WTC11 (cell line): ENCODE data around the gene AIFM1. TPM values are rescaled to one million over a fixed set of nuclear protein-coding genes. Genes with fewer than 3 reads are reported as not detected.

Source experiments
- ATAC-seq: fragments of 200-7000 bp; cut with Tn5 transposase; 2 replicates; pipeline ENCODE4 v1.10.0; 2021; ENCODE audit warnings: mild to moderate bottlenecking, moderate library complexity
- CTCF ChIA-PET: fragments of 300-600 bp; sonication (Branson Sonifier 250); formaldehyde crosslinking; loops from one replicate; lab custom pipeline; 2021; ENCODE audit warnings: antibody characterized with exemption; lab: Charles Lee
- POLR2A ChIA-PET: fragments of 350-600 bp; sonication (Branson Sonifier 250); formaldehyde crosslinking; loops from one replicate; lab custom pipeline; 2021; ENCODE audit warnings: antibody characterized with exemption; lab: Charles Lee
- DNase-seq: peaks from one replicate; pipeline ENCODE4 v3.0.0; 2021; ENCODE audit warnings: low spot score
- H3K27ac Mint-ChIP-seq: 2 replicates; pipeline ENCODE4 v1.8.0; 2021; ENCODE audit warnings: mixed read lengths
- H3K27me3 Mint-ChIP-seq: 2 replicates; pipeline ENCODE4 v1.8.0; 2021; ENCODE audit warnings: low read depth, mild to moderate bottlenecking, moderate library complexity, mixed read lengths
- H3K36me3 Mint-ChIP-seq: 2 replicates; pipeline ENCODE4 v1.8.0; 2021; ENCODE audit warnings: mixed read lengths
- H3K4me1 Mint-ChIP-seq: 2 replicates; pipeline ENCODE4 v1.8.0; 2022; ENCODE audit warnings: mixed read lengths
- H3K4me3 Mint-ChIP-seq: 2 replicates; pipeline ENCODE4 v1.8.0; 2021; ENCODE audit warnings: mild to moderate bottlenecking, moderate library complexity, mixed read lengths
- H3K9me3 Mint-ChIP-seq: 2 replicates; pipeline ENCODE4 v1.8.0; 2021; ENCODE audit warnings: mixed read lengths
- CBFB ChIP-seq: sonication (generic); formaldehyde crosslinking; IDR thresholded peaks from 2 replicates; pipeline ENCODE4 v1.8.1; 2022; ENCODE audit warnings: mild to moderate bottlenecking, low read depth, missing genetic modification reagents
- FOXP1 ChIP-seq: sonication (generic); formaldehyde crosslinking; IDR thresholded peaks from 2 replicates; pipeline ENCODE4 v1.8.0; 2022; ENCODE audit warnings: missing genetic modification reagents, mild to moderate bottlenecking, moderate library complexity, borderline replicate concordance
- GRHL2 ChIP-seq: fragments of 250-450 bp; sonication (Bioruptor Pico); IDR thresholded peaks from 2 replicates; pipeline ENCODE4 v1.8.0; 2022; ENCODE audit warnings: mild to moderate bottlenecking, moderate library complexity; ENCODE audit not compliant: insufficient replicate concordance, severe bottlenecking
- HMGA2 ChIP-seq: fragments of 250-450 bp; sonication (Bioruptor Pico); IDR thresholded peaks from 2 replicates; pipeline ENCODE4 v1.4.0; 2021; ENCODE audit warnings: mild to moderate bottlenecking, moderate library complexity
- JAZF1 ChIP-seq: fragments of 250-450 bp; sonication (Bioruptor Pico); IDR thresholded peaks from 2 replicates; pipeline ENCODE4 v1.9.0; 2021; ENCODE audit warnings: moderate library complexity, mild to moderate bottlenecking, inconsistent platforms
- MXD4 ChIP-seq: fragments of 250-450 bp; sonication (Bioruptor Pico); IDR thresholded peaks from 2 replicates; pipeline ENCODE4 v1.8.0; 2021; ENCODE audit warnings: mild to moderate bottlenecking, moderate library complexity, borderline replicate concordance
- NFATC4 ChIP-seq: fragments of 250-450 bp; sonication (Bioruptor Pico); IDR thresholded peaks from 2 replicates; pipeline ENCODE4 v1.9.0; 2021; ENCODE audit warnings: mild to moderate bottlenecking
- NR3C1 ChIP-seq: sonication (generic); formaldehyde crosslinking; conservative IDR thresholded peaks from 2 replicates; pipeline ENCODE4 v1.8.1; 2023; ENCODE audit warnings: low read depth, mild to moderate bottlenecking, missing genetic modification reagents
- OVOL2 ChIP-seq: fragments of 250-450 bp; sonication (Bioruptor Pico); IDR thresholded peaks from 2 replicates; pipeline ENCODE4 v1.9.0; 2021; ENCODE audit warnings: mild to moderate bottlenecking, borderline replicate concordance
- RELA ChIP-seq: sonication (generic); formaldehyde crosslinking; IDR thresholded peaks from 2 replicates; pipeline ENCODE4 v1.8.1; 2022; ENCODE audit warnings: missing genetic modification reagents, mild to moderate bottlenecking, borderline replicate concordance
- SMAD4 ChIP-seq: sonication (generic); formaldehyde crosslinking; IDR thresholded peaks from 2 replicates; pipeline ENCODE4 v1.8.0; 2022; ENCODE audit warnings: mild to moderate bottlenecking, missing genetic modification reagents
- TEAD1 ChIP-seq: sonication (generic); formaldehyde crosslinking; IDR thresholded peaks from 2 replicates; pipeline ENCODE4 v1.8.0; 2022; ENCODE audit warnings: mild to moderate bottlenecking, missing genetic modification reagents
- USF2 ChIP-seq: sonication (generic); formaldehyde crosslinking; IDR thresholded peaks from 2 replicates; pipeline ENCODE4 v1.8.1; 2023; ENCODE audit warnings: mild to moderate bottlenecking, missing genetic modification reagents, moderate library complexity
- ZNF219 ChIP-seq: sonication (generic); formaldehyde crosslinking; IDR thresholded peaks from 2 replicates; pipeline ENCODE4 v1.8.0; 2023; ENCODE audit warnings: missing genetic modification reagents, mild to moderate bottlenecking, borderline replicate concordance
- ZNF396 ChIP-seq: fragments of 250-450 bp; sonication (Bioruptor Pico); IDR thresholded peaks from 2 replicates; pipeline ENCODE4 v1.8.0; 2021; ENCODE audit warnings: mild to moderate bottlenecking, moderate library complexity, borderline replicate concordance
- ZNF416 ChIP-seq: fragments of 250-450 bp; sonication (Bioruptor Pico); IDR thresholded peaks from 2 replicates; pipeline ENCODE4 v1.9.0; 2021; ENCODE audit warnings: mild to moderate bottlenecking, inconsistent platforms
- ZNF512 ChIP-seq: sonication (generic); formaldehyde crosslinking; IDR thresholded peaks from 2 replicates; pipeline ENCODE4 v1.8.1; 2022; ENCODE audit warnings: missing genetic modification reagents, borderline replicate concordance
- total RNA-seq: library from RNA; stranded (reverse); gene quantifications from 3 replicates; pipeline ENCODE4 v1.2.3, GENCODE V29; 2021
- TF ChIP-seq, protein P1 (sequence below): sonication (generic); formaldehyde crosslinking; IDR thresholded peaks from 2 replicates; pipeline ENCODE4 v1.8.1; 2022; ENCODE audit warnings: mild to moderate bottlenecking, moderate library complexity, missing genetic modification reagents
- TF ChIP-seq, protein P2 (sequence below): fragments of 250-450 bp; sonication (Bioruptor Pico); IDR thresholded peaks from 2 replicates; pipeline ENCODE4 v1.9.0; 2021; ENCODE audit warnings: mild to moderate bottlenecking
- TF ChIP-seq, protein P3 (sequence below): sonication (generic); formaldehyde crosslinking; IDR thresholded peaks from 2 replicates; pipeline ENCODE4 v1.8.1; 2023; ENCODE audit warnings: mild to moderate bottlenecking, moderate library complexity, missing genetic modification reagents

The AIFM1 gene
- total RNA-seq, 1 experiment from 2014 or later = 53.5 TPM

DNA sequence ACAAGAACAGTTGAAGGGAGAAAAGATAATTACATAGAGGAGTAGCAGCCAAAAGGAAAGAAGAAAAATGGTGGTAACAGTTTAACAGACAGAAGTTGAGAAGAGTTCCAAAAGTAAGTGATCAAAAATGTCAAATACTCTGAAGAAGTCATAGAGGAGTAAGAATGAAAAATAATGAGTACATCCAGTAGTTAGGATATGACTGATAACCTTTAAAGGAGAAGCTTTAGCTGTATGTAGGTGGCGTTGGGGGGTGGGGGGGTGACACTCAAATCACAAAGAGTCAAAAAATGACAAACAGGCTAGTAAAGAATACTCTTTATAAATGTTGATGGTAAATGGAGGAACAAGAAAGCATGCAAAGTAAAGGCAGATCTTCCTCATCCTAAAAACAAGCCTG, 46.7 kb upstream of the AIFM1 start:
- no peak for DNase-seq
- no peak for ATAC-seq
- Mint-ChIP-seq H3K27me3 (no peaks in the 10 kb centered on the region), H3K9me3 (no peaks in the 10 kb centered on the region), H3K36me3 (peaks cover 60% of the 10 kb centered on the region), H3K27ac (no peak overlapping the region), H3K4me3 (no peak overlapping the region), H3K4me1 (no peaks in the 10 kb centered on the region)
- ChIA-PET POLR2A (no interaction called here), CTCF (no interaction called here)
- no peak for TF ChIP-seq MXD4 (CRISPR knock-in tag)
- TF ChIP-seq NR3C1 (CRISPR knock-in tag) = no peak
- no peak for TF ChIP-seq CBFB (CRISPR knock-in tag)
- no peak for TF ChIP-seq FOXP1 (CRISPR knock-in tag)
- TF ChIP-seq JAZF1 (CRISPR knock-in tag) = no peak
- TF ChIP-seq ZNF416 = no peak
- TF ChIP-seq, protein P1, sequence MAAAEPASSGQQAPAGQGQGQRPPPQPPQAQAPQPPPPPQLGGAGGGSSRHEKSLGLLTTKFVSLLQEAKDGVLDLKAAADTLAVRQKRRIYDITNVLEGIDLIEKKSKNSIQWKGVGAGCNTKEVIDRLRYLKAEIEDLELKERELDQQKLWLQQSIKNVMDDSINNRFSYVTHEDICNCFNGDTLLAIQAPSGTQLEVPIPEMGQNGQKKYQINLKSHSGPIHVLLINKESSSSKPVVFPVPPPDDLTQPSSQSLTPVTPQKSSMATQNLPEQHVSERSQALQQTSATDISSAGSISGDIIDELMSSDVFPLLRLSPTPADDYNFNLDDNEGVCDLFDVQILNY = no peak
- no peak for TF ChIP-seq GRHL2 (CRISPR knock-in tag)
- no peak for TF ChIP-seq TEAD1
- TF ChIP-seq ZNF396 (CRISPR knock-in tag) = no peak
- TF ChIP-seq OVOL2 (CRISPR knock-in tag) = no peak
- no peak for TF ChIP-seq RELA (CRISPR knock-in tag)
- TF ChIP-seq ZNF512 (CRISPR knock-in tag) = no peak
- TF ChIP-seq, protein P2, sequence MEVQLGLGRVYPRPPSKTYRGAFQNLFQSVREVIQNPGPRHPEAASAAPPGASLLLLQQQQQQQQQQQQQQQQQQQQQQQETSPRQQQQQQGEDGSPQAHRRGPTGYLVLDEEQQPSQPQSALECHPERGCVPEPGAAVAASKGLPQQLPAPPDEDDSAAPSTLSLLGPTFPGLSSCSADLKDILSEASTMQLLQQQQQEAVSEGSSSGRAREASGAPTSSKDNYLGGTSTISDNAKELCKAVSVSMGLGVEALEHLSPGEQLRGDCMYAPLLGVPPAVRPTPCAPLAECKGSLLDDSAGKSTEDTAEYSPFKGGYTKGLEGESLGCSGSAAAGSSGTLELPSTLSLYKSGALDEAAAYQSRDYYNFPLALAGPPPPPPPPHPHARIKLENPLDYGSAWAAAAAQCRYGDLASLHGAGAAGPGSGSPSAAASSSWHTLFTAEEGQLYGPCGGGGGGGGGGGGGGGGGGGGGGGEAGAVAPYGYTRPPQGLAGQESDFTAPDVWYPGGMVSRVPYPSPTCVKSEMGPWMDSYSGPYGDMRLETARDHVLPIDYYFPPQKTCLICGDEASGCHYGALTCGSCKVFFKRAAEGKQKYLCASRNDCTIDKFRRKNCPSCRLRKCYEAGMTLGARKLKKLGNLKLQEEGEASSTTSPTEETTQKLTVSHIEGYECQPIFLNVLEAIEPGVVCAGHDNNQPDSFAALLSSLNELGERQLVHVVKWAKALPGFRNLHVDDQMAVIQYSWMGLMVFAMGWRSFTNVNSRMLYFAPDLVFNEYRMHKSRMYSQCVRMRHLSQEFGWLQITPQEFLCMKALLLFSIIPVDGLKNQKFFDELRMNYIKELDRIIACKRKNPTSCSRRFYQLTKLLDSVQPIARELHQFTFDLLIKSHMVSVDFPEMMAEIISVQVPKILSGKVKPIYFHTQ (CRISPR knock-in tag) = no peak
- TF ChIP-seq SMAD4 (CRISPR knock-in tag) = no peak
- TF ChIP-seq USF2 (CRISPR knock-in tag) = no peak
- TF ChIP-seq NFATC4 (CRISPR knock-in tag) = no peak
- TF ChIP-seq, protein P3, sequence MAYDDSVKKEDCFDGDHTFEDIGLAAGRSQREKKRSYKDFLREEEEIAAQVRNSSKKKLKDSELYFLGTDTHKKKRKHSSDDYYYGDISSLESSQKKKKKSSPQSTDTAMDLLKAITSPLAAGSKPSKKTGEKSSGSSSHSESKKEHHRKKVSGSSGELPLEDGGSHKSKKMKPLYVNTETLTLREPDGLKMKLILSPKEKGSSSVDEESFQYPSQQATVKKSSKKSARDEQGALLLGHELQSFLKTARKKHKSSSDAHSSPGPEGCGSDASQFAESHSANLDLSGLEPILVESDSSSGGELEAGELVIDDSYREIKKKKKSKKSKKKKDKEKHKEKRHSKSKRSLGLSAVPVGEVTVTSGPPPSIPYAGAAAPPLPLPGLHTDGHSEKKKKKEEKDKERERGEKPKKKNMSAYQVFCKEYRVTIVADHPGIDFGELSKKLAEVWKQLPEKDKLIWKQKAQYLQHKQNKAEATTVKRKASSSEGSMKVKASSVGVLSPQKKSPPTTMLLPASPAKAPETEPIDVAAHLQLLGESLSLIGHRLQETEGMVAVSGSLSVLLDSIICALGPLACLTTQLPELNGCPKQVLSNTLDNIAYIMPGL (CRISPR knock-in tag) = no peak
- no peak for TF ChIP-seq HMGA2 (CRISPR knock-in tag)
- TF ChIP-seq ZNF219 (CRISPR knock-in tag) = no peak
